ENCODE measurements around the gene RIMBP2.

The RIMBP2 gene

GRCh38 chr12:130685250-130685787 lies 30.8 kb downstream of the RIMBP2 start:
- H3K27ac ChIP-seq (ENCODE audit: insufficient read depth, low read depth, low read length, poor library complexity, severe bottlenecking) = no peak overlapping the region
- H3K27me3 ChIP-seq (ENCODE audit: control insufficient read depth, insufficient read depth, low read length, poor library complexity, severe bottlenecking) = no peaks in the 10 kb centered on the region
- 91 to 92% methylated on average over 13 of the region's 14 CpGs for WGBS, 2 experiments
- peaks cover 5% of the 10 kb centered on the region for H3K4me1 ChIP-seq (ENCODE audit: control insufficient read depth, insufficient read depth, low read length)
- no peaks in the 10 kb centered on the region for H3K36me3 ChIP-seq (ENCODE audit: control insufficient read depth, insufficient read depth, low read length)
- H3K4me3 ChIP-seq (ENCODE audit: insufficient read depth, low read depth, low read length) = no peak overlapping the region
- H3K9me3 ChIP-seq (ENCODE audit: control insufficient read depth, low read length) = no peaks in the 10 kb centered on the region

GRCh38 chr12:130683811-130684210 lies 32.3 kb downstream of the RIMBP2 start:
- Histone ChIP-seq H3K4me3 (ENCODE audit: insufficient read depth, low read depth, low read length) (no peak overlapping the region), H3K36me3 (ENCODE audit: control insufficient read depth, insufficient read depth, low read length) (no peaks in the 10 kb centered on the region)

DNA sequence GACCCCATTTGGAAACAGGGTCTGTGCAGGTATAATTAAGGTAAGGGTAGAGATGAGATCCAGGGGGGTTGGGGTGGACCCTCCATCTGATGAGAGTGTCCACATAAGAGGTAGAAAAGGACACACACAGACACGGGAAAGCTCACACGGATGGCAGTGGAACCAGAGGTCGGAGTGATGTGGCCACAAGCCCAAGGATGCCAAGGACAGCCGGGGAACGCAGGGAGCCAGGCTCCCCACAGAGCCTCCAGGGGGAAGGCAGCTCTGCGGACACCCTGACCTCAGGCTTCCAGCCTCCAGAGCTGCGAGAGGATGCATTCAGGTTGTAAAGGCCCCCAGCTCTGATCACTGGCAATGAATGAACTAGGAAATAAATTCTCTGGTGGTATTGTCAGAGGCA lies 33.0 kb downstream of the RIMBP2 start:
- H3K9me3 ChIP-seq (ENCODE audit: control insufficient read depth, low read length) = no peaks in the 10 kb centered on the region
- H3K36me3 ChIP-seq (ENCODE audit: control insufficient read depth, insufficient read depth, low read length) = no peaks in the 10 kb centered on the region
- H3K4me3 ChIP-seq (ENCODE audit: insufficient read depth, low read depth, low read length) = no peak overlapping the region
- H3K27me3 ChIP-seq (ENCODE audit: control insufficient read depth, insufficient read depth, low read length, poor library complexity, severe bottlenecking) = no peaks in the 10 kb centered on the region
- H3K27ac ChIP-seq (ENCODE audit: insufficient read depth, low read depth, low read length, poor library complexity, severe bottlenecking) = no peak overlapping the region
- peaks cover 5% of the 10 kb centered on the region for H3K4me1 ChIP-seq (ENCODE audit: control insufficient read depth, insufficient read depth, low read length)
- 87 to 89% methylated on average over 7 of the region's 7 CpGs for WGBS, 2 experiments

More at GRCh38 chr12:130683811-130684210, 32.3 kb downstream of the RIMBP2 start:
- H3K4me1 ChIP-seq (ENCODE audit: control insufficient read depth, insufficient read depth, low read length) = peaks cover 5% of the 10 kb centered on the region
- no peak overlapping the region for H3K27ac ChIP-seq (ENCODE audit: insufficient read depth, low read depth, low read length, poor library complexity, severe bottlenecking)
- H3K27me3 ChIP-seq (ENCODE audit: control insufficient read depth, insufficient read depth, low read length, poor library complexity, severe bottlenecking) = no peaks in the 10 kb centered on the region
- 85 to 86% methylated on average over 3 of the region's 3 CpGs for WGBS, 2 experiments
- no peaks in the 10 kb centered on the region for H3K9me3 ChIP-seq (ENCODE audit: control insufficient read depth, low read length)

DNA sequence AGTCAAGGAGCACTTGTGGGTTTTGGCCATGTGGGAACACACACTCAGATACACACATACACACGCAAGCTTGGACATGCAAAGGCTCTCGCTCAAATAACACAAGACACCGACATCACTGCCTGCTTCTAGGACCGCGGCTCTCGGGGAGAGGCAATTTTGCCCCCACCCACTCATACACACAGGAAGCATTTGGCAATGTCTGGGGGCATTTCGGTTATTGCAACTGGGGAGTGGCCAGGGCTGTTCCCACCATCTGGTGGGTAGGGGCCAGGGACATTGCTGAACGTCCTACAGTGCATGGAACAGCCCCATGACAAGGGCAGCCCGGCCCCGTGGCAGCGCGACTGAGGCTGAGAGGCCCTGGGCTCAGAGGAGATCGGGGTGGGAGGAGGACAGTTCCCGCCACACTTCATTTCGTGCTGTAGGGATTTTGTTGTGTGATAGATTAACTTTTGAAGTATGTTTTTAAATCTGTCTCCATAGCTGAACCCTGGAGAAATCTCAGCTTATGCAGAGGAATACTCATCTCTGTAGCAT lies 35.6 kb downstream of the RIMBP2 start:
- WGBS, 2 experiments = 93 to 94% methylated on average over 15 of the region's 15 CpGs
- Histone ChIP-seq H3K4me3 (ENCODE audit: insufficient read depth, low read depth, low read length) (no peak overlapping the region), H3K27ac (ENCODE audit: insufficient read depth, low read depth, low read length, poor library complexity, severe bottlenecking) (no peak overlapping the region), H3K9me3 (ENCODE audit: control insufficient read depth, low read length) (no peaks in the 10 kb centered on the region), H3K36me3 (ENCODE audit: control insufficient read depth, insufficient read depth, low read length) (no peaks in the 10 kb centered on the region), H3K27me3 (ENCODE audit: control insufficient read depth, insufficient read depth, low read length, poor library complexity, severe bottlenecking) (no peaks in the 10 kb centered on the region), H3K4me1 (ENCODE audit: control insufficient read depth, insufficient read depth, low read length) (no peaks in the 10 kb centered on the region)

DNA sequence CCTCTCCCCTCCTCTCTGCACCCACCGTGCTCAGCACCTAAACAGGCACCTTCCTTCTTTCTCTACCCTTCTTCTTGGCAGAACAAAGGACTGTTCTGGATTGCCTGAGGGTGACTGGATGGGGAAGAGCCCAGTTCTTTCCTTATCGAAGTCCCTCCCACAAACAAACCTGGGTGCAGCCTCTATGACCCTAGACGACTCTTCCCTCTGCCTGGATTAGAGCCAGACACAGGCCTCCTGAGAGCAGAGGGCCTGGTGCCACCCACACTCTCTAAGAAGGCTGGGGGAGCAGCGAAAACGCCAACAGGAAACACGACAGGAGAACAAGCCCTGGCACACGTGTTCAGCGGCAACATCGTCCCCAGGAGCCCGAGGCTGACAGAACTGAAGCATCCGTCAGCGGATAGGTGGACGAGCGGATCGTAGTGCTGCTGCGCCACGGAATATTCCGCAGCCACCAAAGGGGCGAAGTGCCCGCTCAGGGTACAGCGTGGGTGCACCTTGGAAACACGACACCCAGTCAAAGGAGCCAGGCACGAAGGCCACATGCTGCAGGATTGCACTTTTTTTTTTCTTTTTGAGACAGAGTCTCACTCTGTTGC lies 38.0 kb downstream of the RIMBP2 start:
- H3K36me3 ChIP-seq (ENCODE audit: control insufficient read depth, insufficient read depth, low read length) = no peaks in the 10 kb centered on the region
- H3K4me1 ChIP-seq (ENCODE audit: control insufficient read depth, insufficient read depth, low read length) = no peaks in the 10 kb centered on the region
- WGBS, 2 experiments = 90 to 91% methylated on average over 23 of the region's 23 CpGs
- H3K27ac ChIP-seq (ENCODE audit: insufficient read depth, low read depth, low read length, poor library complexity, severe bottlenecking) = no peak overlapping the region
- H3K27me3 ChIP-seq (ENCODE audit: control insufficient read depth, insufficient read depth, low read length, poor library complexity, severe bottlenecking) = no peaks in the 10 kb centered on the region
- no peak overlapping the region for H3K4me3 ChIP-seq (ENCODE audit: insufficient read depth, low read depth, low read length)
- no peaks in the 10 kb centered on the region for H3K9me3 ChIP-seq (ENCODE audit: control insufficient read depth, low read length)

DNA sequence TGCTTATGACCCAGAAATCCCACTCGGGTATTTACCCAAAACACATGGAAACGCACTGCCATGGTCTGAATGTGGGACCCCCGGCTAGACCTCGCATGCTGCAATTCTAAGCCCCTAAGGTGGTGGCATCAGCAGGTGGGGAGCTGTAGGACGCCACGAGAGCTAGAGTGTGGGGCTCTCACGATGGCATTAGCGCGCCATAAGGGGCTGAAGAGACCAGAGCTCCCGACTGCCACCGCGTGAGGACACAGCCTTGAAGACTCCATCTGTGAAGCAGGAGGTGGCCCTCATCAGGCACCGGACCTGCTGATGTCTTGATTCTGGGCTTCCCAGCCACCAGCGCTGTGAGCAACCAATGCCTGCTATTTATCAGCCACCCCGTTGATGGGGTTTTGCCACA lies 40.3 kb downstream of the RIMBP2 start:
- no peak overlapping the region for H3K4me3 ChIP-seq (ENCODE audit: insufficient read depth, low read depth, low read length)
- H3K27ac ChIP-seq (ENCODE audit: insufficient read depth, low read depth, low read length, poor library complexity, severe bottlenecking) = no peak overlapping the region
- H3K36me3 ChIP-seq (ENCODE audit: control insufficient read depth, insufficient read depth, low read length) = no peaks in the 10 kb centered on the region
- H3K4me1 ChIP-seq (ENCODE audit: control insufficient read depth, insufficient read depth, low read length) = no peaks in the 10 kb centered on the region
- 96 to 97% methylated on average over 15 of the region's 15 CpGs for WGBS, 2 experiments
- H3K27me3 ChIP-seq (ENCODE audit: control insufficient read depth, insufficient read depth, low read length, poor library complexity, severe bottlenecking) = no peaks in the 10 kb centered on the region
- H3K9me3 ChIP-seq (ENCODE audit: control insufficient read depth, low read length) = no peaks in the 10 kb centered on the region

GRCh38 chr12:130675121-130675520 lies 41.0 kb downstream of the RIMBP2 start:
- Histone ChIP-seq H3K36me3 (ENCODE audit: control insufficient read depth, insufficient read depth, low read length) (no peaks in the 10 kb centered on the region), H3K27ac (ENCODE audit: insufficient read depth, low read depth, low read length, poor library complexity, severe bottlenecking) (no peak overlapping the region), H3K27me3 (ENCODE audit: control insufficient read depth, insufficient read depth, low read length, poor library complexity, severe bottlenecking) (no peaks in the 10 kb centered on the region), H3K4me3 (ENCODE audit: insufficient read depth, low read depth, low read length) (no peak overlapping the region), H3K4me1 (ENCODE audit: control insufficient read depth, insufficient read depth, low read length) (no peaks in the 10 kb centered on the region), H3K9me3 (ENCODE audit: control insufficient read depth, low read length) (no peaks in the 10 kb centered on the region)
- WGBS, 2 experiments = 94 to 96% methylated on average over 16 of the region's 16 CpGs

- Histone ChIP-seq H3K4me1 (ENCODE audit: control insufficient read depth, insufficient read depth, low read length) (no peaks in the 10 kb centered on the region), H3K9me3 (ENCODE audit: control insufficient read depth, low read length) (no peaks in the 10 kb centered on the region), H3K36me3 (ENCODE audit: control insufficient read depth, insufficient read depth, low read length) (no peaks in the 10 kb centered on the region), H3K27ac (ENCODE audit: insufficient read depth, low read depth, low read length, poor library complexity, severe bottlenecking) (no peak overlapping the region), H3K4me3 (ENCODE audit: insufficient read depth, low read depth, low read length) (no peak overlapping the region), H3K27me3 (ENCODE audit: control insufficient read depth, insufficient read depth, low read length, poor library complexity, severe bottlenecking) (no peaks in the 10 kb centered on the region)
- WGBS, 2 experiments = 96 to 97% methylated on average over 24 of the region's 24 CpGs
Observed at GRCh38 chr12:130674676-130675075, 41.4 kb downstream of the RIMBP2 start.

GRCh38 chr12:130673036-130673705 lies 42.9 kb downstream of the RIMBP2 start:
- H3K27ac ChIP-seq (ENCODE audit: insufficient read depth, low read depth, low read length, poor library complexity, severe bottlenecking) = no peak overlapping the region
- H3K9me3 ChIP-seq (ENCODE audit: control insufficient read depth, low read length) = no peaks in the 10 kb centered on the region
- H3K4me3 ChIP-seq (ENCODE audit: insufficient read depth, low read depth, low read length) = no peak overlapping the region
- no peaks in the 10 kb centered on the region for H3K4me1 ChIP-seq (ENCODE audit: control insufficient read depth, insufficient read depth, low read length)
- no peaks in the 10 kb centered on the region for H3K27me3 ChIP-seq (ENCODE audit: control insufficient read depth, insufficient read depth, low read length, poor library complexity, severe bottlenecking)
- H3K36me3 ChIP-seq (ENCODE audit: control insufficient read depth, insufficient read depth, low read length) = no peaks in the 10 kb centered on the region
- WGBS, 2 experiments = 80 to 81% methylated on average over 17 of the region's 17 CpGs

DNA sequence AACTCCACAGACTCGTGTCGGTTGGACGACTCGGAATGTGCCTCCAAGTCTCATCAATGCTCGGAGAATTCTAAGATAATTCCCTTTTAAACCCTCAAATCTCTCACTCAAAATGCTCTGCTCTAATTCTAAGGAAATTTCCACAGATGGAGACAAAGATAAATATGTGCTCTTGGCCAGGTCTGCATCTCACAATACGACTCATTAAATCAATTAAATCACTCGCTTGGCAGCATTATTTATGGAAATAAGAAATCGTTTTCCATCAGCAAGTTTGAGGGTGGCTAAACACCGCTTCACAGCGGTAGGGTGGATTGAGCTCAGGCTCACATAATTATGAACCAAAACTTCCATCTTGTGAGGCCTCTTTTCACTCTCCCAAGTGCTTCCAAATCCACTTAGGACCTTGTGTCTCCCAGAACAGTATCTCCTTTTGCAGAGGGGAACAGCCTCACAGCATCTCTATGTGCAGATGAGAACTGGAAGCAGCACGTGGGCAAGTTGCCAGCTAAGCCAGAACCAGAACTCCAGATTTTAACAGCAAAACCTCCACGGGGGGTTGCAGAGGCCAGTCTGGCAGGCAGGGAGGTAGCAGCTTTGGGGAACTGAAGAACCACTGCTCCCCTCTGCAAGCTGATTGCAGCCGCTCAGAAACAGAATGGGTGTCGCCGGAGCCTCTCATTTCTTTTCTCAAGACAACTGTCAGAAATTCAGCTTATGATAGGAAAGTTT lies 43.8 kb downstream of the RIMBP2 start:
- Histone ChIP-seq H3K9me3 (ENCODE audit: control insufficient read depth, low read length) (peaks cover 2% of the 10 kb centered on the region), H3K27me3 (ENCODE audit: control insufficient read depth, insufficient read depth, low read length, poor library complexity, severe bottlenecking) (no peaks in the 10 kb centered on the region), H3K27ac (ENCODE audit: insufficient read depth, low read depth, low read length, poor library complexity, severe bottlenecking) (no peak overlapping the region), H3K4me1 (ENCODE audit: control insufficient read depth, insufficient read depth, low read length) (no peaks in the 10 kb centered on the region), H3K36me3 (ENCODE audit: control insufficient read depth, insufficient read depth, low read length) (no peaks in the 10 kb centered on the region), H3K4me3 (ENCODE audit: insufficient read depth, low read depth, low read length) (no peak overlapping the region)
- 89 to 94% methylated on average over 15 of the region's 15 CpGs for WGBS, 2 experiments

Measured in ectodermal cell (in vitro differentiated cells).